Lung (tissue), 12 donors: ENCODE results near the gene TSPAN2. TPM values are rescaled to one million over a fixed set of nuclear protein-coding genes. Genes with fewer than 3 reads are reported as not detected.
A peak's percentile ranks its signal among the peaks of the same experiment; 100 is the strongest.

Source experiments
- ATAC-seq: fragments of 200-7000 bp; cut with Tn5 transposase; one replicate; pipeline ENCODE4 v1.9.1; 2020; ENCODE audit warnings: moderate number of reproducible peaks; ENCODE audit not compliant: insufficient read depth, low FRiP score
- DNase-seq, 3 donors: peaks; one replicate each; pipeline ENCODE4 v3.0.0-alpha.2; 2013 to 2017
- H3K27ac ChIP-seq, 2 donors: one replicate each; pipeline ENCODE4 v1.5.1; 2013; ENCODE audit warnings: mild to moderate bottlenecking in 2 of 2, moderate library complexity in 2 of 2, control low read depth in 1 of 2, inconsistent platforms in 1 of 2, low read depth in 1 of 2, low read length in 1 of 2
- H3K27me3 ChIP-seq, 3 donors: one replicate each; pipeline ENCODE4 v1.5.1; 2013; ENCODE audit warnings: low read length in 2 of 3; ENCODE audit not compliant: control insufficient read depth in 3 of 3, insufficient read depth in 3 of 3
- H3K36me3 ChIP-seq, 4 donors: one replicate each; pipeline ENCODE4 v1.5.1; 2013; ENCODE audit warnings: low read length in 4 of 4, mild to moderate bottlenecking in 1 of 4, moderate library complexity in 1 of 4; ENCODE audit not compliant: control insufficient read depth in 4 of 4, insufficient read depth in 4 of 4
- H3K4me1 ChIP-seq, 5 donors: one replicate each; pipeline ENCODE4 v1.5.1; 2013; ENCODE audit warnings: low read length in 5 of 5, mild to moderate bottlenecking in 2 of 5, moderate library complexity in 1 of 5; ENCODE audit not compliant: control insufficient read depth in 5 of 5, insufficient read depth in 5 of 5
- H3K4me3 ChIP-seq: one replicate; pipeline ENCODE4 v1.5.1; 2013; ENCODE audit warnings: mild to moderate bottlenecking, control low read depth, moderate library complexity
- H3K9ac ChIP-seq, 2 donors: one replicate each; pipeline ENCODE4 v1.5.1; 2013; ENCODE audit warnings: low read length in 2 of 2, control low read depth in 1 of 2; ENCODE audit not compliant: insufficient read depth in 1 of 2
- H3K9me3 ChIP-seq, 4 donors: one replicate each; pipeline ENCODE4 v1.5.1; 2013; ENCODE audit warnings: low read length in 3 of 4, mild to moderate bottlenecking in 1 of 4, moderate library complexity in 1 of 4; ENCODE audit not compliant: control insufficient read depth in 4 of 4, insufficient read depth in 3 of 4
- WGBS, 2 donors: extraction: QIAGEN DNeasy Blood & Tissue Kit; methylation state at CpG; one replicate each; pipeline ENCODE4 v1.1.7; 2013; 5-methylcytosine and 5-hydroxymethylcytosine counted together
- polyA plus RNA-seq, 2 donors: library from polyadenylated mRNA; stranded (reverse); fragments of 200-250 nt; gene quantifications; one replicate each; pipeline ENCODE4 v1.2.1, GENCODE V29; 2013
- total RNA-seq, 2 donors: library from RNA; depleted of rRNA in 1 of 2; stranded (reverse); fragments of >200 nt in 1 of 2; gene quantifications; one replicate each; pipeline ENCODE4 v1.2.1, GENCODE V29; 2014 to 2021
- TF ChIP-seq, protein P1 (sequence below): IDR thresholded peaks from 2 replicates; pipeline ENCODE4 v1.5.1; 2012; ENCODE audit warnings: mild to moderate bottlenecking; ENCODE audit errors: control extremely low read depth, extremely low read depth
- donor health status: control.
- donor health status: control.
- donor health status: Bipolar disorder and iron deficiency.
- donor health status: healthy.
- donor health status: DM: yes; HTN: yes; CAD: no.

Gene TSPAN2
- total and polyA plus RNA-seq, 4 donors, result 1.5 to 10.4 (median 8.2) TPM

DNA sequence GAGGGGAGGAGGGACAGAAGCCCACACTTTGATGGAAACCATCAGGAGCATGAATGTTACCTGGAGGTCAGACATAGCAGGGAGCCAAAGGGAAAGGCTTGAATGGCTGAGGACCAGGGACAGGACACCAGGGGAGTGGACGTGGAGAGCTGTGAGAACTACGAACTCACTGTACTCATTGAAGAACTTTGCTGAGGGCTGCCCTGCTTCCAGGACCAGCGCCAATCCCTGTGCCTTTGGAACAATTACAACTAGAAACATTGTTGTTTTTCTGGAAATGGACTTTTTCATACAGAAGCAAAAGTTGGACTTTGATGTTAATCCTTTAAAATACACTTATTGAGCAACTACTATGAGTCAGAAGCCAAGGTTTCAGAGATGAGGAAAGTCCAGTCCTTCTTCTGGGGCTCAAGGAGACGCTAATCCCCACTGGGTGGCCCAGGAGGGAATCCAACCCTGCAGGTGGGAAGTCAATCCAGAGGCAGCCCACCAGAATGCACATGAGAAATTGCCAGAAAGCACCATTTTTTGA is 12.9 kb downstream of the TSPAN2 start:
- Histone ChIP-seq H3K9me3 (peaks cover 0 to 4% (median 0%) of the 10 kb centered on the region in 4 donors), H3K27me3 (no peaks in the 10 kb centered on the region), H3K4me1 (peaks cover 0 to 21% (median 4%) of the 10 kb centered on the region in 5 donors), H3K27ac (no peak overlapping the region), H3K4me3 (no peak overlapping the region), H3K9ac (no peak overlapping the region), H3K36me3 (no peaks in the 10 kb centered on the region)
- no peak for DNase-seq
- no peak for ATAC-seq
- TF ChIP-seq, protein P1, sequence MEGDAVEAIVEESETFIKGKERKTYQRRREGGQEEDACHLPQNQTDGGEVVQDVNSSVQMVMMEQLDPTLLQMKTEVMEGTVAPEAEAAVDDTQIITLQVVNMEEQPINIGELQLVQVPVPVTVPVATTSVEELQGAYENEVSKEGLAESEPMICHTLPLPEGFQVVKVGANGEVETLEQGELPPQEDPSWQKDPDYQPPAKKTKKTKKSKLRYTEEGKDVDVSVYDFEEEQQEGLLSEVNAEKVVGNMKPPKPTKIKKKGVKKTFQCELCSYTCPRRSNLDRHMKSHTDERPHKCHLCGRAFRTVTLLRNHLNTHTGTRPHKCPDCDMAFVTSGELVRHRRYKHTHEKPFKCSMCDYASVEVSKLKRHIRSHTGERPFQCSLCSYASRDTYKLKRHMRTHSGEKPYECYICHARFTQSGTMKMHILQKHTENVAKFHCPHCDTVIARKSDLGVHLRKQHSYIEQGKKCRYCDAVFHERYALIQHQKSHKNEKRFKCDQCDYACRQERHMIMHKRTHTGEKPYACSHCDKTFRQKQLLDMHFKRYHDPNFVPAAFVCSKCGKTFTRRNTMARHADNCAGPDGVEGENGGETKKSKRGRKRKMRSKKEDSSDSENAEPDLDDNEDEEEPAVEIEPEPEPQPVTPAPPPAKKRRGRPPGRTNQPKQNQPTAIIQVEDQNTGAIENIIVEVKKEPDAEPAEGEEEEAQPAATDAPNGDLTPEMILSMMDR, result no peak
- WGBS, 2 donors, result 79 to 89% methylated on average over 4 of the region's 4 CpGs

DNA sequence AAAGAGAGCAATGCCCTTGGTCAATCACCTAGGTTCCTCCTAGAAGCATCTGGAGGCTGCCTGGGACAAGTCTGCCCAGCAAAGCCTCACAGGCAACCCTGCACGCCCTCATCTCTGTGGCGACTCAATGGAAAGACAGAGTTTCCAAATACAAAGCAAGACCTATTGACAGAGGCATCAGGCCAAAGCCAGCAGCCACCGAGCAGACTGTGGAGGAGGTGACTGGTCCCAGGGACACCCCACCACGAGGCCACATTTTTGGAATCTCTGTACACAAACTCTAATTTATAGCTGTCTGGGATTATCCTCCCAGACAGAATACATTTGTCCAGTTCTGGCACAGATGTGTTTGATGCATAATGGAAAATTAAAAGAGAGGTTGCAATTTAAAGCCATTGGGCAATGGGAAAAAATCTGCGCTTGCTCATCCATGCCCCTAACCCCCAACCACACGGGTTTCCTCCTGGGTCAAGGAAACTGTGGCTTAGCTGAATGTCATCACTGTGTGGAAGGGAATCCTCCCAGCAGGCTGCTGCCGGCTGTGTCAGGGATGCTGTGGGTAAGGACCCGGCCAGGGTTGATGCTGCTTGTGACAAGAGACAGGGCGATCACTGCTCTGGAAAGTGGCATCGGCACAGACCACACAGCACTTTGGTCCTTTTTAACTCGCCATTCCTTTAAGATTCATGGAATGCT is 14.3 kb downstream of the TSPAN2 start:
- ATAC-seq (no peak), DNase-seq (no peak)
- peaks cover 0 to 4% (median 0%) of the 10 kb centered on the region in 4 donors for H3K9me3 ChIP-seq
- H3K27ac ChIP-seq, result no peak overlapping the region
- H3K9ac ChIP-seq, result no peak overlapping the region
- peaks cover 0 to 22% (median 4%) of the 10 kb centered on the region in 5 donors for H3K4me1 ChIP-seq
- no peaks in the 10 kb centered on the region for H3K27me3 ChIP-seq
- TF ChIP-seq, protein P1, result no peak
- 63 to 75% methylated on average over 11 of the region's 11 CpGs for WGBS, 2 donors
- no peak overlapping the region for H3K4me3 ChIP-seq
- no peaks in the 10 kb centered on the region for H3K36me3 ChIP-seq

DNA sequence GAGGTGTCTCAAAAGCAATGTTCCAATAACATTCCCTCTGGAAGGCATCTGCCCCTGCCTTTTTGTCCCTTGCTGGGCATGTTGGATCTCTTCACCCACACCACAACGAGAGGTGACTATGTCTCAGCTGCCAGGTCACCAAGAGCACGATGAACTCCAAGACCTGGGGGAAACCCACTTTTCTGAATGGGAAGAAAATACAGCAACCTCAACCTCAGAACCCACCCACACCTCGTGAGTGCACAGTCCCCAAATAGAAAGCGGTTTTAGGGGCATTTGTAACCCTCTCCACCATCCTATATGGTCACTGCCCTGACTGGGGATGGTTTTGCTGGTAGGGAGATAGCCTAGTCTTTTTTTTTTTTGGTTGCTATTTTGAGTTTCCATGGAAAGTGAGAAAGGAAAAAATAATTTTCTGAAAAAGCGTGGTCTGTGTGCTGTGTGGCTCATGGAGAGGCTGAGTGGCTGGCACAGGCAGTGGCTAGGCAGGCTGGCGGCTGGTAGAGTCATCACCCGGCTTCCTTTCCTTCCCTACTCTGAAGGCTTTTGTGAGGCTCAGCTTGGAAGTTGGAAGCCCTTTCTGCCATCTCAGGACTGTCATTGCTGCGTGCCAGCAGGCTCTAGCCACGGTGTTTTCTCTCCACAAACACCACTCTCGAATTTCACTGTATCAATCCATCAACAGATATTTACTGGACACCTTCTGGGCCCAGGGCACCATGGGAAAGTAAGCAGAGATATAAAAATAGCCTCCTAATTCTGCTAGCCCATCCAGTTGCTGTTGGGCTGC is 15.8 kb downstream of the TSPAN2 start:
- H3K4me1 ChIP-seq, result peaks cover 0 to 26% (median 4%) of the 10 kb centered on the region in 5 donors
- no peak overlapping the region for H3K27ac ChIP-seq
- H3K36me3 ChIP-seq, result no peaks in the 10 kb centered on the region
- TF ChIP-seq, protein P1, result no peak
- ATAC-seq, result no peak
- WGBS, 2 donors, result 68 to 87% methylated on average over 10 of the region's 10 CpGs
- peak; percentile 32 to 76 (median 65) for DNase-seq
- no peak overlapping the region for H3K9ac ChIP-seq
- no peaks in the 10 kb centered on the region for H3K27me3 ChIP-seq
- H3K4me3 ChIP-seq, result no peak overlapping the region
- peaks cover 0 to 4% (median 0%) of the 10 kb centered on the region in 4 donors for H3K9me3 ChIP-seq
